AG04449 (cell line): ENCODE data around the gene OGT.

ENCODE experiments used
- CTCF ChIA-PET: fragments of 350-600 bp; formaldehyde crosslinking; extraction: SDS; loops from one replicate; lab custom pipeline; 2021; ENCODE audit warnings: antibody characterized with exemption; lab: Yijun Ruan, JAX
- POLR2A ChIA-PET: fragments of 400-600, 350-600 bp; formaldehyde crosslinking; extraction: SDS; loops from one replicate; lab custom pipeline; 2020; ENCODE audit warnings: antibody characterized with exemption, inconsistent platforms; lab: Yijun Ruan, JAX
- DNase-seq: peaks from one replicate; pipeline ENCODE4 v3.0.0-alpha.2; 2010; ENCODE audit warnings: low read depth, low spot score
- H3K4me3 ChIP-seq: 2 replicates; pipeline ENCODE4 v1.5.1; 2011; ENCODE audit warnings: low read depth, mild to moderate bottlenecking, control low read depth, low read length
- TF ChIP-seq, protein P1 (sequence below): IDR thresholded peaks from one replicate; pipeline ENCODE4 v1.5.1; 2011; ENCODE audit warnings: mild to moderate bottlenecking, moderate library complexity, low read length, control low read depth, inconsistent platforms; ENCODE audit not compliant: insufficient read depth; ENCODE audit errors: missing control alignments

Gene OGT

DNA sequence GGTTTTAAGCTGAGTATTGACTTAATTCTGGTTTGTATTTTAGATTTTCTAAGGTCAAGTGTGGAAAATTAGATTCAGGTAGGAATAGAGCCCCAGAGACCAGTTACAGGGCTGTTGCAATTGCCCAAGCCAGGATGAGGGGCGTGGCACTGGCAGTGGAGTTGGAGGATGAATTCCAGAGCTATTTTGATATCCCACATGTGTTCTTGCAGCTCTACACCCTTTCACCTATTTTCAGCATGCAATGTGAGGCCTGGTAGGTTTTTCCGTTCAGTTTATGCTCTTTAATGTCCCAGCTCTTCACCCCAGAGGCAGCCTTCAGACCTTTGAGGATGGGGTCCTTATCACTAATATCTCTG, 17.9 kb upstream of the OGT start:
- POLR2A ChIA-PET: interaction anchor here (1.0 kb wide), 1 partner anchor 18 kb away, joined by 3 read pairs; the partner anchor contains the start of gene OGT

DNA sequence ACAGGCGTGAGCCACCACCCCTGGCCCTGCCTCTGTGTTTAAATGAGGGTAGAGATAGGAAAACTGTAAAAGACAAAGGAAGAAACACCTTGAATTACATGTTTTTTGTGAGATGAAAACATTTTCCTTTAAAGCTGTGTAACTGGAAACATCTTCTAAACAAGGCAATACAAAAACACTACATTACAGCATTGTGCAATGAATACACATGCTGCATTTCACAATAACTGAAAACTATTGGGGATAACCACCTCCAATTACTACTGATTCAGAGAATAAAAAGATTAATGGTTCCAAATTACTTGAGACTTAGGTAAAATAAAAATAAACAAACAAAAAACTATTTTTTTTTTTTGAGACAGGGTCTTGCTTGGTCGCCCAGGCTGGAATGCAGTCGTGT, 7.6 kb upstream of the OGT start:
- DNase-seq: no peak
- TF ChIP-seq, protein P1, sequence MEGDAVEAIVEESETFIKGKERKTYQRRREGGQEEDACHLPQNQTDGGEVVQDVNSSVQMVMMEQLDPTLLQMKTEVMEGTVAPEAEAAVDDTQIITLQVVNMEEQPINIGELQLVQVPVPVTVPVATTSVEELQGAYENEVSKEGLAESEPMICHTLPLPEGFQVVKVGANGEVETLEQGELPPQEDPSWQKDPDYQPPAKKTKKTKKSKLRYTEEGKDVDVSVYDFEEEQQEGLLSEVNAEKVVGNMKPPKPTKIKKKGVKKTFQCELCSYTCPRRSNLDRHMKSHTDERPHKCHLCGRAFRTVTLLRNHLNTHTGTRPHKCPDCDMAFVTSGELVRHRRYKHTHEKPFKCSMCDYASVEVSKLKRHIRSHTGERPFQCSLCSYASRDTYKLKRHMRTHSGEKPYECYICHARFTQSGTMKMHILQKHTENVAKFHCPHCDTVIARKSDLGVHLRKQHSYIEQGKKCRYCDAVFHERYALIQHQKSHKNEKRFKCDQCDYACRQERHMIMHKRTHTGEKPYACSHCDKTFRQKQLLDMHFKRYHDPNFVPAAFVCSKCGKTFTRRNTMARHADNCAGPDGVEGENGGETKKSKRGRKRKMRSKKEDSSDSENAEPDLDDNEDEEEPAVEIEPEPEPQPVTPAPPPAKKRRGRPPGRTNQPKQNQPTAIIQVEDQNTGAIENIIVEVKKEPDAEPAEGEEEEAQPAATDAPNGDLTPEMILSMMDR: no peak
- CTCF ChIA-PET: no interaction called here
- no peak overlapping the region for H3K4me3 ChIP-seq
- POLR2A ChIA-PET: no interaction called here

More for the DNA sequence above, 17.9 kb upstream of the OGT start:
- TF ChIP-seq, protein P1: no peak
- DNase-seq: no peak
- CTCF ChIA-PET: interaction anchor here (1.1 kb wide), 1 partner anchor 21 kb away, joined by 3 read pairs; no protein-coding TSS in a partner anchor
- no peak overlapping the region for H3K4me3 ChIP-seq

DNA sequence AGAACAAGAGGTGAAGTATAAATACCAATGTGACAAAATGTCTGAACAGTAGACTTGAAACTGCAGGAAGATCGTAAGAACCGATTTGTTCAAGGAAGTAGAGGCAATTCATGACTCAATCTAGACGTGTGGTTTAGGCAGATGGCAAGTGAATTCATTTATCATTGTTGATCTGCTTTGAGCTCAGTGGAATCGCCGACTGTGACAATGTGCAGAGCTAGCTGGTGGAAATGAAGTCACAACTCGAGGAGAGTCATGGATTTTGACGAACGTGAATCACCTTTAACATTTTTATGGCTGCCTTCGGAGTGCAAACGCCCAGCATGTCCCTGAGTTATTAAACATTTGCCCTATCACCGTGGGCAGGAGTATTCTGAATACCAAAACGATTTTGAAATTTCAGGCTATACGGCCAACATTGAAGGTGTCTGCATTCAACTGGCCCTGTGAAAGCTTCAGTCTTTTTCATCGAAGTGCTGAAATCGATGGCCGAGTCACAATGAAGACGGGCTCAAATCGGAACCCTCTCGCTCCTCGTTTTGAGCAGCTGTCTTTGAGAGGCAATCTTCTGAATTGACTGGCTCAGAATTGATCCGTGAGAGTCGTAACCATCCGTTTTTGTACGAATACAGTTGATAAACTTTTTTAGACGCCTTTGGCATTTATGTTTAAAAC, 689 bp upstream of the OGT start:
- CTCF ChIA-PET: no interaction called here
- POLR2A ChIA-PET: interaction anchor here (0.6 to 3.0 kb wide), 4 partner anchors 9 to 84 kb away, joined by 3 to 18 read pairs (median 3); no protein-coding TSS in a partner anchor
- TF ChIP-seq, protein P1: no peak
- DNase-seq: no peak
- H3K4me3 ChIP-seq: peak overlapping the region; percentile 87

DNA sequence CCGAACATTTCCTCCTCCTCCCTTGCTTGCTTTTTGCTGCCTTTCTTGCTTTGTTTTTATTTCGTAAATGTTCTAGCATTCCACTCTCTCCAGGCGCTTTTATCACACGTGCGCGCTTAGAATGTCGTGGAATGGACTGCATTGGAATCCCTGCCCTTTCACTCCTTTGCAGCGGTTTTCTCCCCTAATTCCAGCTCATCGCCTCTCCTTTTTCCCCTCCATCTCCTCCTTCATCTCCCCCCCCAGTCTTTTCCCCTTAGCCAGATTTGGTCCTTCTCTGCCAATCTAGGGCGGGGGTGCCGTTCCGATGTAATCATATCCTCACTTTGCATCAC, 579 bp downstream of the OGT start:
- no peak for DNase-seq
- H3K4me3 ChIP-seq: peak overlapping the region; percentile 87
- TF ChIP-seq, protein P1: no peak
- POLR2A ChIA-PET: interaction anchor here (3.0 kb wide), 1 partner anchor 9 kb away, joined by 18 read pairs; no protein-coding TSS in a partner anchor
- CTCF ChIA-PET: no interaction called here

DNA sequence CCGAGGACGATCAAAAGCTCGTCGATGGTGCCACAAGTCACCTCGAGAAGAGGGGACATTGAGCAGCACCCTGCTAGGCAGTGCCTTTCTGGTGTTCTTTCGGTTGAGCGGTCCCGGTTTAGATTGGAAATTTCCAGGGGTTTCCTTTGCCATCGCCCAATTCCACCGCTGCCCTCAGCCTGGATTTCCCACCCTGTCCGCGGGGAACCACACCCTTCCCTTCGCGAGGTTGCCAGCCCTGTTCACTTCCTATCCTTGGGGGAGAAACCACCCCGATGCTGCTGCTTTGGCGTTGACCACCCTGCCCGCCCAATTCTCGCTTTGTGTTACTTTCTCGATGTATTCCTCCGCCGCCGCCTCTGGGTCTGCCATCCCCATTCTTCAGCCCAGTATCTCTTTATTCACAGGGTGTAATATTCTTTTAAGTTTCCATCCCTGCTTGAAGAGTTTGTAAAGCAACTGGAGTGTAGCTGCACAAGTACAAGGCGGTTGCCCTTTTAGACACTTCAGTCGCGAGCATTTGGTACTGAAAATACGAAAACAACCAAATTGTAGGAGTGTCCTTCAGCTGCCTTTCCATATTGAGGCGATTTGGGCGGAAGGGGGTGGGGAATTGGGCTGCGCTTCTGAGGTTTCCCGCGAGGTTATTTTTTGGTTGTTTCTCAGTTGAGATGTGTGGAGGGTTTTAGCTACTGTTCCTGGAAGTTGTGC, 1.1 kb downstream of the OGT start:
- POLR2A ChIA-PET: interaction anchor here (0.6 to 3.0 kb wide), 3 partner anchors 9 to 28 kb away, joined by 3 to 18 read pairs (median 4); no protein-coding TSS in a partner anchor
- no peak for DNase-seq
- peak overlapping the region; percentile 87 for H3K4me3 ChIP-seq
- TF ChIP-seq, protein P1: no peak
- CTCF ChIA-PET: no interaction called here
